PC-9 (cell line): ENCODE data around the gene LGI4.

Experiments used
- CTCF ChIP-seq: fragments of 200-600 bp; sonication (generic); conservative IDR thresholded peaks from 2 replicates; pipeline ENCODE4 v1.6.1; 2017; ENCODE audit warnings: mixed run types, antibody characterized with exemption, mild to moderate bottlenecking, moderate library complexity
- EZH2 ChIP-seq: fragments of 200-600 bp; sonication (generic); IDR thresholded peaks from 2 replicates; pipeline ENCODE4 v1.8.0; 2017; ENCODE audit warnings: antibody characterized with exemption, low read depth

GRCh38 chr19:35116072-35116801 is 18.6 kb downstream of the LGI4 start:
- TF ChIP-seq CTCF (no peak), EZH2 (no peak)
